OCI-LY7 (cell line): ENCODE results near the gene CKAP4. TPM values are rescaled to one million over a fixed set of nuclear protein-coding genes. Genes with fewer than 3 reads are reported as not detected.

ENCODE experiments used
- BruUV-seq: library from RNA; stranded (reverse); fragments of 400-500 nt; replicated peaks from 2 replicates; lab custom pipeline; 2021; lab: Mats Ljungman, UMichigan
- CTCF ChIA-PET: fragments of 300-600 bp; sonication (Branson Sonifier 250); formaldehyde crosslinking; loops from one replicate; lab custom pipeline; 2022; ENCODE audit warnings: antibody characterized with exemption; ENCODE audit not compliant: unreplicated experiment; lab: Charles Lee
- POLR2A ChIA-PET: fragments of 300-600 bp; sonication (Branson Sonifier 250); formaldehyde crosslinking; loops from one replicate; lab custom pipeline; 2022; ENCODE audit warnings: antibody characterized with exemption; lab: Charles Lee
- DNase-seq: peaks from one replicate; pipeline ENCODE4 v3.0.0-alpha.2; 2015; ENCODE audit warnings: low spot score
- H2AFZ ChIP-seq: fragments of 200-600 bp; sonication (generic), shearing (Covaris generic); 2 replicates; pipeline ENCODE4 v1.6.1; 2014; ENCODE audit warnings: mild to moderate bottlenecking, antibody characterized with exemption, low read length, moderate library complexity
- H3K27ac ChIP-seq: fragments of 200-600 bp; sonication (generic); 2 replicates; pipeline ENCODE4 v1.5.1; 2014; ENCODE audit warnings: mixed run types, low read depth, mild to moderate bottlenecking, moderate library complexity, low read length, inconsistent platforms; ENCODE audit not compliant: poor library complexity, severe bottlenecking
- H3K36me3 ChIP-seq: fragments of 200-600 bp; sonication (generic); 2 replicates; pipeline ENCODE4 v1.6.1; 2014; ENCODE audit warnings: mild to moderate bottlenecking, antibody characterized with exemption, low read length, moderate library complexity, mixed read lengths; ENCODE audit not compliant: insufficient read depth
- H3K4me1 ChIP-seq: fragments of 200-600 bp; sonication (generic); 2 replicates; pipeline ENCODE4 v1.5.1; 2014; ENCODE audit warnings: mild to moderate bottlenecking, low read length; ENCODE audit not compliant: insufficient read depth, poor library complexity, severe bottlenecking
- H3K4me2 ChIP-seq: fragments of 200-600 bp; sonication (generic); 2 replicates; pipeline ENCODE4 v1.6.1; 2014; ENCODE audit warnings: mild to moderate bottlenecking, low read length
- H3K4me3 ChIP-seq: fragments of 200-600 bp; sonication (generic); 2 replicates; pipeline ENCODE4 v1.5.1; 2014; ENCODE audit warnings: mild to moderate bottlenecking, low read depth, low read length; ENCODE audit not compliant: poor library complexity, severe bottlenecking
- H3K79me2 ChIP-seq: fragments of 200-600 bp; sonication (generic); 2 replicates; pipeline ENCODE4 v1.6.1; 2016; ENCODE audit warnings: low read depth, mild to moderate bottlenecking, low read length, moderate library complexity, mixed read lengths; ENCODE audit not compliant: insufficient read depth
- H3K9me2 ChIP-seq: fragments of 200-600 bp; sonication (generic); 2 replicates; pipeline ENCODE4 v1.6.1; 2016; ENCODE audit warnings: mild to moderate bottlenecking, low read length, mixed read lengths; ENCODE audit not compliant: insufficient read depth
- H3K9me3 ChIP-seq: fragments of 200-600 bp; sonication (generic); 2 replicates; pipeline ENCODE4 v1.6.1; 2014; ENCODE audit warnings: mild to moderate bottlenecking, mixed run types, low read length, mixed read lengths
- H4K20me1 ChIP-seq: fragments of 200-600 bp; sonication (generic); 2 replicates; pipeline ENCODE4 v1.6.1; 2014; ENCODE audit warnings: mild to moderate bottlenecking, antibody characterized with exemption, low read length, moderate library complexity, mixed read lengths; ENCODE audit not compliant: insufficient read depth
- EZH2phosphoT487 ChIP-seq: fragments of 200-600 bp; sonication (generic); IDR thresholded peaks from 2 replicates; pipeline ENCODE4 v1.6.1; 2018; ENCODE audit warnings: low read depth, borderline replicate concordance, mild to moderate bottlenecking, mixed run types, antibody characterized with exemption, low read length, moderate library complexity, mixed read lengths
- intact Hi-C: fragments of 100-400 bp; cut with micrococcal nuclease; formaldehyde crosslinking; loops from one replicate; pipeline ENCODE4 v1.10.0; 2022; ENCODE audit not compliant: unreplicated experiment
- total RNA-seq, 2 experiments: library from RNA; depleted of rRNA in 1 of 2; stranded (reverse); fragments of >200 nt in 1 of 2; shearing (Covaris generic) in 1 of 2; gene quantifications; 2 replicates each; pipeline ENCODE4 v1.2.3, GENCODE V29; 2014 to 2022
- TF ChIP-seq, protein P1 (sequence below): fragments of 200-600 bp; sonication (generic); conservative IDR thresholded peaks from 2 replicates; pipeline ENCODE4 v1.5.1; 2014; ENCODE audit warnings: mild to moderate bottlenecking, antibody characterized with exemption, low read length, moderate library complexity, mixed read lengths

CKAP4 gene
- total RNA-seq, 2 experiments from 2014 or later, result 17.5 to 40.5 TPM

DNA sequence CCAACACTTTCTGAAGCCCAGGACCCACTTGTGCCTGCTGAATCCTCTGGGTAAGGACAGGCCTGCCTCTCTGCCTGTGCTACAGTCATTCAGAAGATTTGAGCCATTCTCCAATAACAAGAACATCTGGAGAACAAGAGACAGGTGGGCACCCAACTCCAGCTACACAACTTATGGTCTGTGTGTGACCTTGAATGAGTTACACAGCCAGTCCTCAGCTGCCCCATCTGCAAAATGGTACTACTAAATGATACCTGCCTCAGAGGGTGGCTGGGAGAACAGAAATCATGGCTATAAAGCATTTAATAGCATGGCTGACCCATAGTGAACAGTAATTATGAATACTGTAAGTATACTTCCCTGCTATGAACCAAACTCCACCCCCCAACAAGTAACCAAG lies 4.2 kb downstream of the CKAP4 start:
- POLR2A ChIA-PET, result interaction anchor here (0.8 to 2.1 kb wide), 3 partner anchors 12 to 52 kb away, joined by 3 to 6 read pairs (median 3); no protein-coding TSS in a partner anchor
- H3K79me2 ChIP-seq, result peaks cover 17% of the 10 kb centered on the region; the same call in 1 of the 2 replicates
- no peaks in the 10 kb centered on the region for H3K9me3 ChIP-seq
- no peak overlapping the region for H3K4me3 ChIP-seq
- no peak for DNase-seq
- H3K36me3 ChIP-seq, result peaks cover 37% of the 10 kb centered on the region
- H3K9me2 ChIP-seq, result no peaks in the 10 kb centered on the region
- no peak overlapping the region for H3K4me2 ChIP-seq
- H3K4me1 ChIP-seq, result peaks cover 28% of the 10 kb centered on the region
- no peak overlapping the region for H3K27ac ChIP-seq
- CTCF ChIA-PET, result no interaction called here
- TF ChIP-seq EZH2phosphoT487, result no peak
- TF ChIP-seq, protein P1, sequence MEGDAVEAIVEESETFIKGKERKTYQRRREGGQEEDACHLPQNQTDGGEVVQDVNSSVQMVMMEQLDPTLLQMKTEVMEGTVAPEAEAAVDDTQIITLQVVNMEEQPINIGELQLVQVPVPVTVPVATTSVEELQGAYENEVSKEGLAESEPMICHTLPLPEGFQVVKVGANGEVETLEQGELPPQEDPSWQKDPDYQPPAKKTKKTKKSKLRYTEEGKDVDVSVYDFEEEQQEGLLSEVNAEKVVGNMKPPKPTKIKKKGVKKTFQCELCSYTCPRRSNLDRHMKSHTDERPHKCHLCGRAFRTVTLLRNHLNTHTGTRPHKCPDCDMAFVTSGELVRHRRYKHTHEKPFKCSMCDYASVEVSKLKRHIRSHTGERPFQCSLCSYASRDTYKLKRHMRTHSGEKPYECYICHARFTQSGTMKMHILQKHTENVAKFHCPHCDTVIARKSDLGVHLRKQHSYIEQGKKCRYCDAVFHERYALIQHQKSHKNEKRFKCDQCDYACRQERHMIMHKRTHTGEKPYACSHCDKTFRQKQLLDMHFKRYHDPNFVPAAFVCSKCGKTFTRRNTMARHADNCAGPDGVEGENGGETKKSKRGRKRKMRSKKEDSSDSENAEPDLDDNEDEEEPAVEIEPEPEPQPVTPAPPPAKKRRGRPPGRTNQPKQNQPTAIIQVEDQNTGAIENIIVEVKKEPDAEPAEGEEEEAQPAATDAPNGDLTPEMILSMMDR, result no peak
- no peaks in the 10 kb centered on the region for H4K20me1 ChIP-seq
- H2AFZ ChIP-seq, result no peak overlapping the region
- BruUV-seq, result no TSS peak
- intact Hi-C loops, result no loop called here

DNA sequence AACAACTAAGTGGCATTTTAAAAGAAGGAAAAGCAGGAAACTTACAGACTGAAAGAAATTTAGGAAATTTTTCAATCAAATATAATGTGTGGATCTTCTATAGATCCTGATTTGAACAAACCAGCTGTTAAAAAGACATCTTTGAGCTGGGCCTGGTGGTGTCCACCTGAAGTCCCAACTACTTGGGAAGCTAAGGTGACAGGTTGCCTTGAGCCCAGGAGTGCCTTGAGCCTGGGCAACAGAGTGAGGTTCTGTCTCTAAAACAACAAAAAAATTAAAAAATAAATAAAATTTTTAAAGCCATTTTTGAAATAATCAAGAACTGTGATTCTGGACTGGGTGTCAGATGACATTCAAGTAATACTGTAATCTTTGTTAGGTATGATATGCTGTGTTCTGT lies 7.0 kb downstream of the CKAP4 start:
- Histone ChIP-seq H3K4me2 (no peak overlapping the region), H4K20me1 (no peaks in the 10 kb centered on the region), H3K27ac (no peak overlapping the region), H3K9me2 (no peaks in the 10 kb centered on the region), H3K36me3 (peaks cover 44% of the 10 kb centered on the region), H3K9me3 (no peaks in the 10 kb centered on the region), H3K79me2 (peaks cover 4% of the 10 kb centered on the region; the same call in 1 of the 2 replicates), H3K4me1 (peaks cover 13% of the 10 kb centered on the region), H2AFZ (no peak overlapping the region), H3K4me3 (no peak overlapping the region)
- TF ChIP-seq, protein P1, result no peak
- no peak for TF ChIP-seq EZH2phosphoT487
- ChIA-PET CTCF (no interaction called here), POLR2A (no interaction called here)
- no TSS peak for BruUV-seq
- no peak for DNase-seq
- intact Hi-C loops, result no loop called here

DNA sequence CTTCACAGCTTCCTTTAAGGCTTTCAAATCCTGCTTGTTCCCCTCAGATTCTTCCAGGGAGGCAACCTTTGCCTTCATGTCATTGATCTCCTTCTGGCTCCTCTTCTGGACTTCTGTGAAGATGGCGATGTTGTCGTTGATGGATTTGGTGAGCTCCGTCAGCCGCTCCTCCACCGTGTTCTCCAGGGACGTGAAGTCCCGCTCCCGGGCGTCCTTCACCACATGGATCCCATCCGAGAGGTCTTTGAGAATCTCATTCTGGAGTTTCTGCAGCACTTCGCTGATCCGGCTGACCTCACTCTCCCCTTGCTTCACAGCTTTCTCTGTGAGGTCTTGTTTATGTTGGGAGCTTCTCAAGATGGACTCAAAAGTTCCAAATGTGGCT lies 7.9 kb downstream of the CKAP4 start:
- BruUV-seq, result no TSS peak
- H3K9me2 ChIP-seq, result no peaks in the 10 kb centered on the region
- DNase-seq, result no peak
- peaks cover 44% of the 10 kb centered on the region for H3K36me3 ChIP-seq
- H3K79me2 ChIP-seq, result peaks cover under 1% of the 10 kb centered on the region; the same call in 1 of the 2 replicates
- no peaks in the 10 kb centered on the region for H4K20me1 ChIP-seq
- no peak overlapping the region for H3K27ac ChIP-seq
- H3K4me1 ChIP-seq, result peaks cover 4% of the 10 kb centered on the region
- intact Hi-C loops, result no loop called here
- no peaks in the 10 kb centered on the region for H3K9me3 ChIP-seq
- TF ChIP-seq, protein P1, result no peak
- no peak for TF ChIP-seq EZH2phosphoT487
- H3K4me3 ChIP-seq, result no peak overlapping the region
- POLR2A ChIA-PET, result interaction anchor here (0.7 kb wide), 1 partner anchor 10 kb away, joined by 3 read pairs; no protein-coding TSS in a partner anchor
- H3K4me2 ChIP-seq, result no peak overlapping the region
- no peak overlapping the region for H2AFZ ChIP-seq
- CTCF ChIA-PET, result no interaction called here
